Measurements from ENCODE around the gene CRTC3. TPM values are rescaled to one million over a fixed set of nuclear protein-coding genes. Genes with fewer than 3 reads are reported as not detected.
A peak's percentile ranks its signal among the peaks of the same experiment; 100 is the strongest.

The CRTC3 gene
- total RNA-seq, 1 experiment from 2014 or later: 3.9 TPM

- Mint-ChIP-seq H3K36me3 (ENCODE audit: insufficient read depth in 1 of 3, low read depth in 3 of 3) (no peaks in the 10 kb centered on the region), H3K9me3 (peaks cover 3% of the 10 kb centered on the region in 2 experiments; a peak in 1 of 5 replicates), H3K27ac (no peak overlapping the region), H3K4me1 (peaks cover 6 to 7% of the 10 kb centered on the region in 2 experiments; a peak in 3 of 4 replicates), H3K4me3 (no peak overlapping the region), H3K27me3 (ENCODE audit: low read depth) (no peaks in the 10 kb centered on the region; the same call in none of the 2 replicates)
- Histone ChIP-seq H2BK15ac (ENCODE audit: low read depth, low read length) (no peak overlapping the region), H2AFZ (ENCODE audit: low read length) (no peak overlapping the region), H3K4me1 (ENCODE audit: insufficient read depth, low read length) (no peaks in the 10 kb centered on the region), H3K79me2 (ENCODE audit: insufficient read depth, low read length) (no peaks in the 10 kb centered on the region), H3T11ph (ENCODE audit: low read length) (no peak overlapping the region), H4K5ac (ENCODE audit: insufficient read length, low read depth, low read length) (no peak overlapping the region), H3K27ac (ENCODE audit: insufficient read length, low read depth, low read length) (no peak overlapping the region), H2BK12ac (ENCODE audit: insufficient read length, low read depth, low read length) (no peak overlapping the region), H3K79me1 (ENCODE audit: insufficient read depth, low read depth, low read length, poor library complexity, severe bottlenecking) (no peaks in the 10 kb centered on the region), H4K91ac (ENCODE audit: insufficient read length, low read depth, low read length) (no peak overlapping the region), H3K9ac (ENCODE audit: extremely low read depth, insufficient read length, low read length) (no peak overlapping the region), H3K4me2 (ENCODE audit: insufficient read depth, insufficient read length, low read length) (no peak overlapping the region), H2BK20ac (ENCODE audit: low read depth, low read length, poor library complexity, severe bottlenecking) (no peak overlapping the region), H3K27me3 (ENCODE audit: insufficient read depth, low read length) (no peaks in the 10 kb centered on the region), H3K18ac (ENCODE audit: insufficient read length, low read depth, low read length) (no peak overlapping the region), H3K23ac (ENCODE audit: insufficient read length, low read depth, low read length) (no peak overlapping the region), H2AK5ac (ENCODE audit: insufficient read length, low read length) (no peak overlapping the region), H3K23me2 (ENCODE audit: insufficient read length, low read depth, low read length, poor library complexity, severe bottlenecking) (no peaks in the 10 kb centered on the region), H4K8ac (replicated peaks; ENCODE audit: insufficient read length, low read depth, low read length) (peak overlapping the region; percentile 38), H2BK120ac (ENCODE audit: low read depth, low read length, poor library complexity, severe bottlenecking) (no peak overlapping the region), H3K9me3 (ENCODE audit: control insufficient read depth, low read depth, low read length) (no peaks in the 10 kb centered on the region), H3K4ac (ENCODE audit: low read depth, low read length) (no peak overlapping the region), H3K56ac (ENCODE audit: insufficient read length, low read depth, low read length) (no peak overlapping the region), H3K14ac (ENCODE audit: insufficient read depth, low read length) (no peak overlapping the region), H4K20me1 (ENCODE audit: control insufficient read depth, insufficient read depth, insufficient read length) (no peaks in the 10 kb centered on the region), H2BK5ac (ENCODE audit: insufficient read length, low read length) (no peak overlapping the region)
- no peak for DNase-seq
- WGBS (ENCODE audit: extremely low coverage, insufficient read length, low lambda C conversion rate): no CpG with 5 or more reads among the region's 3 CpGs
- no peak for TF ChIP-seq CTCF (conservative IDR thresholded peaks at IDR 0.05)
Measured at GRCh38 chr15:90679959-90680358, 150.2 kb downstream of the CRTC3 start.
